Measurements from ENCODE around the gene CARMIL1.

DNA sequence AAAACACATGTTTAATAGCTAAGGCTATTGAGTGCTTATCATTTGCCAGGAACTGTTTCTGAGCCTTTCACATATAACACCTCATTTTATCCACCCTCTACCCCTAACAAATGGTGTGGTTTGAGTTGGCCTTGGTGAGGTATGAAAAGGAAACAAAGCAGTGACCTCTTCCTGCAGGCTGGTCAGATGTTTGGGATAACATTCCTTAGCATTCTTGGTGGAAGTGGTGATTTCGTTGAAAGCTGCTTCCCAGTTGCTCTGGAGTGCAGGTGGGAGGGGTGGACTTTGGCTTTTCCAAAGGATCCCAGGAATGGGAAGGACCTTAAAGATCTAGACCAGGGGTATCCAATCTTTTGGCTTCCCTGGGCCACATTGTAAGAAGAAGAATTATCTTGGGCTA lies 41.3 kb downstream of the CARMIL1 start:
- TF ChIP-seq, protein P1, sequence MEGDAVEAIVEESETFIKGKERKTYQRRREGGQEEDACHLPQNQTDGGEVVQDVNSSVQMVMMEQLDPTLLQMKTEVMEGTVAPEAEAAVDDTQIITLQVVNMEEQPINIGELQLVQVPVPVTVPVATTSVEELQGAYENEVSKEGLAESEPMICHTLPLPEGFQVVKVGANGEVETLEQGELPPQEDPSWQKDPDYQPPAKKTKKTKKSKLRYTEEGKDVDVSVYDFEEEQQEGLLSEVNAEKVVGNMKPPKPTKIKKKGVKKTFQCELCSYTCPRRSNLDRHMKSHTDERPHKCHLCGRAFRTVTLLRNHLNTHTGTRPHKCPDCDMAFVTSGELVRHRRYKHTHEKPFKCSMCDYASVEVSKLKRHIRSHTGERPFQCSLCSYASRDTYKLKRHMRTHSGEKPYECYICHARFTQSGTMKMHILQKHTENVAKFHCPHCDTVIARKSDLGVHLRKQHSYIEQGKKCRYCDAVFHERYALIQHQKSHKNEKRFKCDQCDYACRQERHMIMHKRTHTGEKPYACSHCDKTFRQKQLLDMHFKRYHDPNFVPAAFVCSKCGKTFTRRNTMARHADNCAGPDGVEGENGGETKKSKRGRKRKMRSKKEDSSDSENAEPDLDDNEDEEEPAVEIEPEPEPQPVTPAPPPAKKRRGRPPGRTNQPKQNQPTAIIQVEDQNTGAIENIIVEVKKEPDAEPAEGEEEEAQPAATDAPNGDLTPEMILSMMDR (IDR thresholded peaks at IDR 0.05; ENCODE audit: insufficient read depth, low read depth, low read length), result no peak
- TF ChIP-seq EZH2 (IDR thresholded peaks at IDR 0.05; ENCODE audit: insufficient read depth, low read length), result no peak

All from astrocyte (in vitro differentiated cells and primary cell).